WERI-Rb-1 (cell line): ENCODE results near the gene KIAA1958.
A peak's percentile ranks its signal among the peaks of the same experiment; 100 is the strongest.

ENCODE experiments used
- DNase-seq: peaks from one replicate; pipeline ENCODE4 v3.0.0-alpha.2; 2020
- H3K27ac ChIP-seq: fragments of 250-450 bp; sonication (Bioruptor Pico); 2 replicates; pipeline ENCODE4 v1.5.1; 2020; ENCODE audit warnings: mild to moderate bottlenecking, moderate library complexity
- H3K27me3 ChIP-seq: fragments of 250-450 bp; sonication (Bioruptor Pico); 2 replicates; pipeline ENCODE4 v1.5.1; 2021; ENCODE audit warnings: mild to moderate bottlenecking, low read depth, moderate library complexity; ENCODE audit not compliant: insufficient read depth, severe bottlenecking
- H3K36me3 ChIP-seq: fragments of 250-450 bp; sonication (Bioruptor Pico); 2 replicates; pipeline ENCODE4 v1.5.1; 2020; ENCODE audit warnings: mild to moderate bottlenecking, moderate library complexity
- H3K4me3 ChIP-seq: 2 replicates; pipeline ENCODE4 v1.5.1; 2011; ENCODE audit warnings: low read depth, mild to moderate bottlenecking, control low read depth, low read length
- H3K9me3 ChIP-seq: fragments of 250-450 bp; sonication (Bioruptor Pico); 2 replicates; pipeline ENCODE4 v1.5.1; 2021; ENCODE audit warnings: mild to moderate bottlenecking, moderate library complexity; ENCODE audit not compliant: severe bottlenecking
- TF ChIP-seq, protein P1 (sequence below): IDR thresholded peaks from 2 replicates; pipeline ENCODE4 v1.5.1; 2011; ENCODE audit warnings: low read depth, mild to moderate bottlenecking, control low read depth, inconsistent platforms, low read length

Gene KIAA1958

DNA sequence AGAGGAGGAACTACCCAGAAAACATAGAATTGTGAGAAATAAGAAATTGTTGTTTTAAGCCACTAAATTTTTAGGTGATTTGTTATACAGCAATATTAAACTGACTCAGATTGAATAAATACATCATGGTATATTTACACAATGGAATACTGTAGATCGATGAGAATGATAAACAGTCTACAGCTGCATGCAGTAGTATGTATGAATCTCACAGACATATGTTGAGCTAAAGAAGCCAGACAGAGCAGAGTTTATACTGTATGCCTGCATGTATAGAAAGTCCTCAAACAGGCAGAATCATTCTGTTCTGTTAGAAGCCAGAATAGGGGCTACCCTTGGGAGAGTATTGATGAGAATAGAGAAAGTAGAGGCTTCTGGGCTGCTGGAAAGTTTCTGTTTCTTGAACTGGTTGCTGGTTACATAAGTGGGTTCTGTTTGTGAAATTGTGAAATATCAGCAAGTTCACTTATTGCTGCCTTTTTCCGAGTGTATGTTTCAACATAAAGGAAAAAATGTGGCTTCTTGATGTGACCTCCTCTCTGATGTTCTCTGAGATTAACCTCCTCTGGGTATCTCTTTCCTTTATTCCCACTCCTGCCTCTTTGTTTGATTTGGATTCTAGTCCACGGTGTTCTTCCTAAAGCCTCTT is 9.6 kb downstream of the KIAA1958 start:
- Histone ChIP-seq H3K27me3 (no peaks in the 10 kb centered on the region), H3K27ac (peak overlapping the region; percentile 28; the same call in 1 of the 2 replicates), H3K4me3 (no peak overlapping the region), H3K36me3 (peaks cover 47% of the 10 kb centered on the region), H3K9me3 (peaks cover 5% of the 10 kb centered on the region)
- TF ChIP-seq, protein P1, sequence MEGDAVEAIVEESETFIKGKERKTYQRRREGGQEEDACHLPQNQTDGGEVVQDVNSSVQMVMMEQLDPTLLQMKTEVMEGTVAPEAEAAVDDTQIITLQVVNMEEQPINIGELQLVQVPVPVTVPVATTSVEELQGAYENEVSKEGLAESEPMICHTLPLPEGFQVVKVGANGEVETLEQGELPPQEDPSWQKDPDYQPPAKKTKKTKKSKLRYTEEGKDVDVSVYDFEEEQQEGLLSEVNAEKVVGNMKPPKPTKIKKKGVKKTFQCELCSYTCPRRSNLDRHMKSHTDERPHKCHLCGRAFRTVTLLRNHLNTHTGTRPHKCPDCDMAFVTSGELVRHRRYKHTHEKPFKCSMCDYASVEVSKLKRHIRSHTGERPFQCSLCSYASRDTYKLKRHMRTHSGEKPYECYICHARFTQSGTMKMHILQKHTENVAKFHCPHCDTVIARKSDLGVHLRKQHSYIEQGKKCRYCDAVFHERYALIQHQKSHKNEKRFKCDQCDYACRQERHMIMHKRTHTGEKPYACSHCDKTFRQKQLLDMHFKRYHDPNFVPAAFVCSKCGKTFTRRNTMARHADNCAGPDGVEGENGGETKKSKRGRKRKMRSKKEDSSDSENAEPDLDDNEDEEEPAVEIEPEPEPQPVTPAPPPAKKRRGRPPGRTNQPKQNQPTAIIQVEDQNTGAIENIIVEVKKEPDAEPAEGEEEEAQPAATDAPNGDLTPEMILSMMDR, result no peak
- DNase-seq, result no peak

DNA sequence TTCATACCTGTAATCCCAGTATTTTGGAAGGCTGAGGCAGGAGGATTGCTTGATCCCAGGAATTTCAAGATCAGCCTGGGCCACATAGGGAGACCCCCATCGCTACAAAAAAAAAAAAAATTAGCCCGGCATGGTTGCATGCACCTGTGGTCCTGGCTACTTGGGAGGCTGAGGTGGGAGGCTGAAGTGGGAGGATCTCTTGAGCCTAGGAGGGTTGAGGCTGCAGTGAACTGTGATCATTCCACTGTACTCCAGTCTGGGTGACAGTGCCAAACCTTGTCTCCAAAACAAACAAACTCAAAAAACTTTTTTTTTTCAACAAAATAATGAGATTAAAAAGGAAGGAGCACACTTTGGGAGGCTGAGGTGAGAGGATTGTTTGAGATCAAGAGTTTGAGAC is 14.2 kb downstream of the KIAA1958 start:
- H3K27me3 ChIP-seq, result no peaks in the 10 kb centered on the region
- no peak for DNase-seq
- peaks cover 27% of the 10 kb centered on the region for H3K36me3 ChIP-seq
- H3K9me3 ChIP-seq, result no peaks in the 10 kb centered on the region
- H3K4me3 ChIP-seq, result no peak overlapping the region
- TF ChIP-seq, protein P1, result no peak
- H3K27ac ChIP-seq, result no peak overlapping the region

DNA sequence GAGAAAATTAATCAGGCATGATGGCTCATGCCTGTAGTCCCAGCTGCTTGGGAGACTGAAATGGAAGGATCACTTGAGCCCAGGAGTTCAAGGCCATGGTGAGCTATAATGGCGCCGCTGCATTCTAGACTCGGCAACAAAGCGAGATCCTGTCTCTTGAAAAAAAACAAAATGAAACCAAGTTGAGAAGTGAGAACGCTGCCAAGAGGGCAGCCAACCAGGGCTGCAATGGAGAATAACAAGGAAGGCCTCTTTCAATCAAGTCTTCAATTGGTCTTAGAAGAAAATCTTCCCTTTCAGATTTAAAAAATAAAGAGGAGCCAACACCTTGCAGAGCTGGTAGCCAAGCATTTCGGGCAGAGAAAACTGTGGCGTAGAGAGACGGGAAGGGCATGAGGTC is 14.7 kb downstream of the KIAA1958 start:
- no peak for DNase-seq
- TF ChIP-seq, protein P1, result no peak
- Histone ChIP-seq H3K4me3 (no peak overlapping the region), H3K36me3 (peaks cover 27% of the 10 kb centered on the region), H3K27ac (no peak overlapping the region), H3K9me3 (no peaks in the 10 kb centered on the region), H3K27me3 (no peaks in the 10 kb centered on the region)

DNA sequence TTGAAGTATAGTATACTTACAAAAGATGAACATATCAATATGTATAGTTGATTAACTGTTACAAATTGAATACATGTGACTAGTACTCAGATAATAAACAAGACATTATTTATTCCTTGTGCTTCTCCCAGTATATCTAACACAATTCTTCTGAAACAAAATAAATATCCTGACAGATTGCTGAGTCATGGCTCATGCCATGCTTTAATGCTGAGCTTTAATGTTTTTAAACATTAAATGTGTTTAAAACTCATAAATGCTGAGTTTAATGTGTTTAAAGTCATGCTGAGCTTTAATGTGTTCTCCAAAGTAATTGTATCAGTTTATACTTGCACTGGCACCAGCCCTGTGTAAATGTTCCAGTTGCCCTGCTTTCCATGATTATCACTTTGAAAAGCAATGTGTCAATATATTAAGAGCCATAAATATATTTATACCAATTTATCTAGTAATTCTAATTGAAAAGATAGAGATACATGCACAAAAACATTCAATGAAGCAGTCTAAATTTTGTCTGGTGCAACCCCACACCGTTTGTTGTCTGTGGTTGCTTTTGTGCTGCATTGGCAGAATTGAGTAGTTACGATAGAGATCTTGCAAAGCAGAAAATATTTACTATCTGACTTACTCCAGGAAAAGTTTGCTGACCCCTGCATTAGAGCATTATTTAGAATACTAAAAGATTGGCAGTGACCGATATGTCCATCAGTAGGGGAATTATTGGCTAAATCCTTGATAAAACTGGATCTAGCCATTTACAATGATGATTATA is 15.7 kb downstream of the KIAA1958 start:
- DNase-seq, result no peak
- no peak overlapping the region for H3K4me3 ChIP-seq
- no peaks in the 10 kb centered on the region for H3K27me3 ChIP-seq
- no peaks in the 10 kb centered on the region for H3K9me3 ChIP-seq
- TF ChIP-seq, protein P1, result no peak
- H3K36me3 ChIP-seq, result peaks cover 27% of the 10 kb centered on the region
- no peak overlapping the region for H3K27ac ChIP-seq

DNA sequence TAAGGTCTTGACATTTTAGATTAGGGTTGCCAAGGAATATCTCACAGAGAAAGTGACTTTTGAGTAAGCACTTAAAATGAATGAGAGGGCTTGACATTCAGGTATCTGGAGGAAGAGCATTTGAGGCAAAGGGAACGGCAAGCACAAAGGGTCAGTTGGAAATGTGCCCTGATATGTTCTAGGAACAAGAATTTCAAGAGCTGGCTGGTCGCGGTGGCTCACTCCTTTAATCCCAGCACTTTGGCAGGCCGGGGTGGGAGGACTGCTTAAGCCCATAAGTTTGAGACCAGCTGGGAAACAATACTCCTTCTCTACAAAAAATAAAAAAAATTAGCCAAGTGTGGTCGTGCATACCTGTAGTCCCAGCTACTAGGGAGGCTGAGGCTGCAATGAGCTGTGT is 16.5 kb downstream of the KIAA1958 start:
- DNase-seq, result no peak
- no peaks in the 10 kb centered on the region for H3K9me3 ChIP-seq
- H3K4me3 ChIP-seq, result no peak overlapping the region
- TF ChIP-seq, protein P1, result no peak
- H3K27me3 ChIP-seq, result no peaks in the 10 kb centered on the region
- H3K36me3 ChIP-seq, result peaks cover 27% of the 10 kb centered on the region
- no peak overlapping the region for H3K27ac ChIP-seq

GRCh38 chr9:112505086-112505485 is 18.5 kb downstream of the KIAA1958 start:
- H3K36me3 ChIP-seq, result peaks cover 16% of the 10 kb centered on the region
- TF ChIP-seq, protein P1, result no peak
- H3K9me3 ChIP-seq, result no peaks in the 10 kb centered on the region
- H3K27me3 ChIP-seq, result no peaks in the 10 kb centered on the region
- H3K4me3 ChIP-seq, result no peak overlapping the region
- DNase-seq, result no peak
- no peak overlapping the region for H3K27ac ChIP-seq
